HepG2 (cell line): ENCODE data around the gene PLPP3. TPM values are rescaled to one million over a fixed set of nuclear protein-coding genes. Genes with fewer than 3 reads are reported as not detected.

ENCODE experiments used
- KDM5B ChIP-seq: sonication (generic); formaldehyde crosslinking; IDR thresholded peaks from 2 replicates; pipeline ENCODE4 v1.4.0; 2020; ENCODE audit warnings: missing genetic modification reagents, mild to moderate bottlenecking, borderline replicate concordance
- RNF2 ChIP-seq: fragments of 450-650 bp; conservative IDR thresholded peaks from 2 replicates; pipeline ENCODE4 v1.6.1; 2016; ENCODE audit warnings: low read depth
- TBL1XR1 ChIP-seq: fragments of 150-350 bp; IDR thresholded peaks from 2 replicates; pipeline ENCODE4 v1.6.1; 2014; ENCODE audit warnings: borderline replicate concordance, low read length; ENCODE audit not compliant: partially characterized antibody
- ZNF274 ChIP-seq: sonication (generic); formaldehyde crosslinking; IDR thresholded peaks from 2 replicates; pipeline ENCODE4 v1.5.1; 2020; ENCODE audit warnings: mild to moderate bottlenecking, missing genetic modification reagents
- ZNF430 ChIP-seq: sonication (generic); formaldehyde crosslinking; IDR thresholded peaks from 2 replicates; pipeline ENCODE4 v1.9.0; 2021; ENCODE audit warnings: mild to moderate bottlenecking, missing genetic modification reagents
- polyA plus RNA-seq, 8 experiments: library from polyadenylated mRNA; depleted of rRNA in 3 of 8; stranded (reverse) in 7 of 8; unstranded in 1 of 8; fragments of >200 nt; fragmentation: Illumina TruSeq in 4 of 8; extraction: Trizol in 4 of 8; gene quantifications; 2 replicates each; pipeline versions ENCODE4 v1.2.1 to v1.2.3, GENCODE V29; 2011 to 2016; ENCODE audit warnings: low read depth in 4 of 8, missing spikeins in 1 of 8, mixed read lengths in 1 of 8; ENCODE audit not compliant: insufficient read depth in 1 of 8
- total RNA-seq, 5 experiments: library from RNA; depleted of rRNA; stranded (reverse); fragments of >200 nt; fragmentation: Illumina TruSeq; extraction: Trizol; gene quantifications; 2 replicates each; pipeline ENCODE4 v1.2.3, GENCODE V29; 2016; ENCODE audit warnings: low read depth in 1 of 5
- TF ChIP-seq, protein P1 (sequence below), 2 experiments: fragments of 450-650 bp in 1 of 2; sonication (generic) in 1 of 2; formaldehyde crosslinking in 1 of 2; IDR thresholded peaks; 2 replicates each; pipeline versions ENCODE4 v1.6.1 to v1.8.0; 2016 to 2022; ENCODE audit warnings: antibody characterized with exemption in 1 of 2, mild to moderate bottlenecking in 1 of 2, missing genetic modification reagents in 1 of 2
- TF ChIP-seq, protein P2 (sequence below): sonication (generic); formaldehyde crosslinking; IDR thresholded peaks from 2 replicates; pipeline ENCODE4 v1.4.0; 2020; ENCODE audit warnings: mild to moderate bottlenecking, low read depth, missing genetic modification reagents
- TF ChIP-seq, protein P3 (sequence below): sonication (generic); formaldehyde crosslinking; IDR thresholded peaks from 2 replicates; pipeline ENCODE4 v1.4.0; 2020; ENCODE audit warnings: missing genetic modification reagents

The PLPP3 gene
- total and polyA plus RNA-seq, 2 of the 13 experiments (the other 11 are each of a cell fraction or from before 2014, with no cell fraction given), result 49.7 to 65.8 TPM

DNA sequence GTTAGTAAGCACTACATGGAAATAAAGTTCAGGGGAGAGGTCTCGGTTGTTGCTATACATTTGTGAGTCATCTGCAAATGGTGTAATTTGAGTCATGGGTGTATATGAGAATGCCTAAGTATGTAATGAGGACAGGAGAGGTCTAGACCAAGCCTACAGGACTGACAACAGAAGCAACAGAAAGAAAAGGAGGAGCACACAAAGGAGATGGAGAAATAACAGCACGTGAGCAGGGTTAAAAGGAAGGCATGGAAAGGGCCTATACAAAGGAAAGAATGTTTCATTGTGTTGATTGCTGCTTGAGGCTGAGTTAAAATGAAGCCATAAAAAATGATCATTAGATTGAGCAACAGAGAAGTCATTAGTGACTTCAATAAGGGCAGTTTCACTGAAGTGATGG is 37.8 kb upstream of the PLPP3 start (continued):
- TF ChIP-seq, protein P1, sequence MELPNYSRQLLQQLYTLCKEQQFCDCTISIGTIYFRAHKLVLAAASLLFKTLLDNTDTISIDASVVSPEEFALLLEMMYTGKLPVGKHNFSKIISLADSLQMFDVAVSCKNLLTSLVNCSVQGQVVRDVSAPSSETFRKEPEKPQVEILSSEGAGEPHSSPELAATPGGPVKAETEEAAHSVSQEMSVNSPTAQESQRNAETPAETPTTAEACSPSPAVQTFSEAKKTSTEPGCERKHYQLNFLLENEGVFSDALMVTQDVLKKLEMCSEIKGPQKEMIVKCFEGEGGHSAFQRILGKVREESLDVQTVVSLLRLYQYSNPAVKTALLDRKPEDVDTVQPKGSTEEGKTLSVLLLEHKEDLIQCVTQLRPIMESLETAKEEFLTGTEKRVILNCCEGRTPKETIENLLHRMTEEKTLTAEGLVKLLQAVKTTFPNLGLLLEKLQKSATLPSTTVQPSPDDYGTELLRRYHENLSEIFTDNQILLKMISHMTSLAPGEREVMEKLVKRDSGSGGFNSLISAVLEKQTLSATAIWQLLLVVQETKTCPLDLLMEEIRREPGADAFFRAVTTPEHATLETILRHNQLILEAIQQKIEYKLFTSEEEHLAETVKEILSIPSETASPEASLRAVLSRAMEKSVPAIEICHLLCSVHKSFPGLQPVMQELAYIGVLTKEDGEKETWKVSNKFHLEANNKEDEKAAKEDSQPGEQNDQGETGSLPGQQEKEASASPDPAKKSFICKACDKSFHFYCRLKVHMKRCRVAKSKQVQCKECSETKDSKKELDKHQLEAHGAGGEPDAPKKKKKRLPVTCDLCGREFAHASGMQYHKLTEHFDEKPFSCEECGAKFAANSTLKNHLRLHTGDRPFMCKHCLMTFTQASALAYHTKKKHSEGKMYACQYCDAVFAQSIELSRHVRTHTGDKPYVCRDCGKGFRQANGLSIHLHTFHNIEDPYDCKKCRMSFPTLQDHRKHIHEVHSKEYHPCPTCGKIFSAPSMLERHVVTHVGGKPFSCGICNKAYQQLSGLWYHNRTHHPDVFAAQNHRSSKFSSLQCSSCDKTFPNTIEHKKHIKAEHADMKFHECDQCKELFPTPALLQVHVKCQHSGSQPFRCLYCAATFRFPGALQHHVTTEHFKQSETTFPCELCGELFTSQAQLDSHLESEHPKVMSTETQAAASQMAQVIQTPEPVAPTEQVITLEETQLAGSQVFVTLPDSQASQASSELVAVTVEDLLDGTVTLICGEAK (IDR thresholded peaks at IDR 0.05), result no peak
- TF ChIP-seq, protein P1 (CRISPR knock-in tag; IDR thresholded peaks at IDR 0.05), result no peak
- no peak for TF ChIP-seq KDM5B
- TF ChIP-seq, protein P2, sequence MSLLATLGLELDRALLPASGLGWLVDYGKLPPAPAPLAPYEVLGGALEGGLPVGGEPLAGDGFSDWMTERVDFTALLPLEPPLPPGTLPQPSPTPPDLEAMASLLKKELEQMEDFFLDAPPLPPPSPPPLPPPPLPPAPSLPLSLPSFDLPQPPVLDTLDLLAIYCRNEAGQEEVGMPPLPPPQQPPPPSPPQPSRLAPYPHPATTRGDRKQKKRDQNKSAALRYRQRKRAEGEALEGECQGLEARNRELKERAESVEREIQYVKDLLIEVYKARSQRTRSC (CRISPR knock-in tag), result no peak
- TF ChIP-seq TBL1XR1, result no peak
- TF ChIP-seq ZNF274 (CRISPR knock-in tag), result no peak
- no peak for TF ChIP-seq RNF2
- no peak for TF ChIP-seq ZNF430
- TF ChIP-seq, protein P3, sequence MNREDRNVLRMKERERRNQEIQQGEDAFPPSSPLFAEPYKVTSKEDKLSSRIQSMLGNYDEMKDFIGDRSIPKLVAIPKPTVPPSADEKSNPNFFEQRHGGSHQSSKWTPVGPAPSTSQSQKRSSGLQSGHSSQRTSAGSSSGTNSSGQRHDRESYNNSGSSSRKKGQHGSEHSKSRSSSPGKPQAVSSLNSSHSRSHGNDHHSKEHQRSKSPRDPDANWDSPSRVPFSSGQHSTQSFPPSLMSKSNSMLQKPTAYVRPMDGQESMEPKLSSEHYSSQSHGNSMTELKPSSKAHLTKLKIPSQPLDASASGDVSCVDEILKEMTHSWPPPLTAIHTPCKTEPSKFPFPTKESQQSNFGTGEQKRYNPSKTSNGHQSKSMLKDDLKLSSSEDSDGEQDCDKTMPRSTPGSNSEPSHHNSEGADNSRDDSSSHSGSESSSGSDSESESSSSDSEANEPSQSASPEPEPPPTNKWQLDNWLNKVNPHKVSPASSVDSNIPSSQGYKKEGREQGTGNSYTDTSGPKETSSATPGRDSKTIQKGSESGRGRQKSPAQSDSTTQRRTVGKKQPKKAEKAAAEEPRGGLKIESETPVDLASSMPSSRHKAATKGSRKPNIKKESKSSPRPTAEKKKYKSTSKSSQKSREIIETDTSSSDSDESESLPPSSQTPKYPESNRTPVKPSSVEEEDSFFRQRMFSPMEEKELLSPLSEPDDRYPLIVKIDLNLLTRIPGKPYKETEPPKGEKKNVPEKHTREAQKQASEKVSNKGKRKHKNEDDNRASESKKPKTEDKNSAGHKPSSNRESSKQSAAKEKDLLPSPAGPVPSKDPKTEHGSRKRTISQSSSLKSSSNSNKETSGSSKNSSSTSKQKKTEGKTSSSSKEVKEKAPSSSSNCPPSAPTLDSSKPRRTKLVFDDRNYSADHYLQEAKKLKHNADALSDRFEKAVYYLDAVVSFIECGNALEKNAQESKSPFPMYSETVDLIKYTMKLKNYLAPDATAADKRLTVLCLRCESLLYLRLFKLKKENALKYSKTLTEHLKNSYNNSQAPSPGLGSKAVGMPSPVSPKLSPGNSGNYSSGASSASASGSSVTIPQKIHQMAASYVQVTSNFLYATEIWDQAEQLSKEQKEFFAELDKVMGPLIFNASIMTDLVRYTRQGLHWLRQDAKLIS, result no peak
